ENCODE measurements around the gene TIMM29. TPM values are rescaled to one million over a fixed set of nuclear protein-coding genes. Genes with fewer than 3 reads are reported as not detected.

The TIMM29 gene
- total RNA-seq, 1 donor from 2014 or later: 44.2 TPM

DNA sequence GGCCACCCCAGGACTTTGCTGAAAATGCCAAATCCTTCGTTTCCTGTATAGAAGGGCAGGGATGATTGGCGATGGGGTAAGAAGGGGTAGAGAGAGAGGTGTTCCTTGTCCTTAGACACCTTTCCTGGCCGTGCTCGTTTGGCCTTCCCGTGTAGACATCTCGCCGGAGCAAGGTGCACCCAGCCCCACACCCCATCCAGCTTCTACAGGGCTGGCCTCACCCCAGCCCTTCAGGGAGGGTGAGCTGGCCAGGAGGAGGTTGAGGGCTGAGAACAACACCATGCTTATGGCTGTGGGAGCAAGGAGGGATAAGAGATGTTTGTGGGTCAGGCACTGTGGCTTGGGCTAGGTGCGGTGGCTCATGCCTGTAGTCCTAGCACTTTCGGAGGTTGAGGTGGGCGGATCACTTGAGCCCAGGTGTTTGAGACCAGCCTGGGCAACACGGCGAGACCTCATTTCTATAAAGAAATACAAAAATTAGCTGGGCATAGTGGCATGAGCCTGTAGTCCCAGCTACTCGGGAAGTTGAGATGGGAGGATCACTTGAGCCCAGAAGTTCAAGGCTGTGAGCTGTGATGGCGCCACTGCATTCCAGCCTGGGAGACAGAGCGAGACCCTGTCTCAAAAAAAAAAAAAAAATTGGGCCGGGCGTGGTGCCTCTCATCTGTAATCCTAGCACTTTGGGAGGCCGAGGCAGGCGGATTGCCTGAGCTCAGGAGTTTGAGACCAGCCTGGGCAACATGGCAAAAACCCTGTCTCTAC is 47.7 kb downstream of the TIMM29 start:
- H3K4me3 ChIP-seq (ENCODE audit: low read depth, low read length): no peak overlapping the region
- H3K36me3 ChIP-seq (ENCODE audit: control insufficient read depth, insufficient read depth, low read length): no peaks in the 10 kb centered on the region
- no peak for DNase-seq (ENCODE audit: low read depth)
- no peaks in the 10 kb centered on the region for H3K27me3 ChIP-seq (ENCODE audit: control insufficient read depth, insufficient read depth, low read length)
- TF ChIP-seq CTCF (IDR thresholded peaks at IDR 0.05; ENCODE audit: insufficient read depth, low read length, poor library complexity, severe bottlenecking): no peak

GRCh38 chr19:10977742-10978092 is 49.1 kb downstream of the TIMM29 start:
- Histone ChIP-seq H3K36me3 (ENCODE audit: control insufficient read depth, insufficient read depth, low read length) (no peaks in the 10 kb centered on the region), H3K27me3 (ENCODE audit: control insufficient read depth, insufficient read depth, low read length) (no peaks in the 10 kb centered on the region), H3K4me3 (ENCODE audit: low read depth, low read length) (no peak overlapping the region)
- DNase-seq (ENCODE audit: low read depth): no peak
- TF ChIP-seq CTCF (IDR thresholded peaks at IDR 0.05; ENCODE audit: insufficient read depth, low read length, poor library complexity, severe bottlenecking): no peak

Other genes with a start within 250 kb of the TIMM29 start
- gene QTRT1, start 227.4 kb upstream of the TIMM29 start, total RNA-seq: 23.0 and 24.1 TPM in 2 replicates
- gene DNM2, start 210.7 kb upstream of the TIMM29 start, total RNA-seq: 102 and 123 TPM in 2 replicates
- gene TMED1, start 92.6 kb upstream of the TIMM29 start, total RNA-seq: 35.0 and 37.4 TPM in 2 replicates
- 0.33 and 0.55 TPM in 2 replicates for gene C19orf38, start 80.4 kb upstream of the TIMM29 start, total RNA-seq
- 36.2 and 46.7 TPM in 2 replicates for gene CARM1, start 57.3 kb upstream of the TIMM29 start, total RNA-seq
- 61.1 and 91.7 TPM in 2 replicates for gene YIPF2, start 172 bp upstream of the TIMM29 start, total RNA-seq
- 124 and 189 TPM in 2 replicates for gene SMARCA4, start 32.2 kb downstream of the TIMM29 start, total RNA-seq
- gene LDLR, start 160.7 kb downstream of the TIMM29 start, total RNA-seq: 104 and 135 TPM in 2 replicates
- gene SPC24, start 227.0 kb downstream of the TIMM29 start, total RNA-seq: 2.5 and 2.8 TPM in 2 replicates